ENCODE measurements around the gene EHBP1L1.

EHBP1L1 gene

DNA sequence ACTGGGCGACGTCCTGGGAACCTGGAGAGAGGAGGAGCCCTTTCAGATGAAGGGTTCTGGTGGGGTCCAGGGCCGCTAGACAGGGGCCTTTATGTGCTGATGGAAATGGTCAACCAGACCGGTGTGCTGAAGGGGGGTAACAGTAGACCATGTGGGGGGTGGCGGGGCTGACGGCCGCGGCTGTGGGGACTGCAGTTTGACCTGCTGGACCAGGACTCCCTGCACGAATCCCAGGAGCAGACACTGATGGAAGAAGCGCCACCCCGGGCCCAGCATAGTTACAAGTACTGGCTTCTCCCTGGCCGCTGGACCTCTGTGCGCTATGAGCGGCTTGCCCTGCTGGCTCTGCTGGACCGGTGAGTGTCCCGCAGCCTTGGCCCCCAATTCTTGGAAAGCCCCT lies 46.2 kb downstream of the EHBP1L1 start:
- no peak for DNase-seq (ENCODE audit: low spot score)
- TF ChIP-seq, protein P1, sequence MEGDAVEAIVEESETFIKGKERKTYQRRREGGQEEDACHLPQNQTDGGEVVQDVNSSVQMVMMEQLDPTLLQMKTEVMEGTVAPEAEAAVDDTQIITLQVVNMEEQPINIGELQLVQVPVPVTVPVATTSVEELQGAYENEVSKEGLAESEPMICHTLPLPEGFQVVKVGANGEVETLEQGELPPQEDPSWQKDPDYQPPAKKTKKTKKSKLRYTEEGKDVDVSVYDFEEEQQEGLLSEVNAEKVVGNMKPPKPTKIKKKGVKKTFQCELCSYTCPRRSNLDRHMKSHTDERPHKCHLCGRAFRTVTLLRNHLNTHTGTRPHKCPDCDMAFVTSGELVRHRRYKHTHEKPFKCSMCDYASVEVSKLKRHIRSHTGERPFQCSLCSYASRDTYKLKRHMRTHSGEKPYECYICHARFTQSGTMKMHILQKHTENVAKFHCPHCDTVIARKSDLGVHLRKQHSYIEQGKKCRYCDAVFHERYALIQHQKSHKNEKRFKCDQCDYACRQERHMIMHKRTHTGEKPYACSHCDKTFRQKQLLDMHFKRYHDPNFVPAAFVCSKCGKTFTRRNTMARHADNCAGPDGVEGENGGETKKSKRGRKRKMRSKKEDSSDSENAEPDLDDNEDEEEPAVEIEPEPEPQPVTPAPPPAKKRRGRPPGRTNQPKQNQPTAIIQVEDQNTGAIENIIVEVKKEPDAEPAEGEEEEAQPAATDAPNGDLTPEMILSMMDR (IDR thresholded peaks at IDR 0.05; ENCODE audit: extremely low read depth, missing control alignments), result no peak

GRCh38 chr11:65623177-65623576 lies 47.3 kb downstream of the EHBP1L1 start:
- TF ChIP-seq, protein P1 (IDR thresholded peaks at IDR 0.05; ENCODE audit: extremely low read depth, missing control alignments), result no peak
- no peak for DNase-seq (ENCODE audit: low spot score)

DNA sequence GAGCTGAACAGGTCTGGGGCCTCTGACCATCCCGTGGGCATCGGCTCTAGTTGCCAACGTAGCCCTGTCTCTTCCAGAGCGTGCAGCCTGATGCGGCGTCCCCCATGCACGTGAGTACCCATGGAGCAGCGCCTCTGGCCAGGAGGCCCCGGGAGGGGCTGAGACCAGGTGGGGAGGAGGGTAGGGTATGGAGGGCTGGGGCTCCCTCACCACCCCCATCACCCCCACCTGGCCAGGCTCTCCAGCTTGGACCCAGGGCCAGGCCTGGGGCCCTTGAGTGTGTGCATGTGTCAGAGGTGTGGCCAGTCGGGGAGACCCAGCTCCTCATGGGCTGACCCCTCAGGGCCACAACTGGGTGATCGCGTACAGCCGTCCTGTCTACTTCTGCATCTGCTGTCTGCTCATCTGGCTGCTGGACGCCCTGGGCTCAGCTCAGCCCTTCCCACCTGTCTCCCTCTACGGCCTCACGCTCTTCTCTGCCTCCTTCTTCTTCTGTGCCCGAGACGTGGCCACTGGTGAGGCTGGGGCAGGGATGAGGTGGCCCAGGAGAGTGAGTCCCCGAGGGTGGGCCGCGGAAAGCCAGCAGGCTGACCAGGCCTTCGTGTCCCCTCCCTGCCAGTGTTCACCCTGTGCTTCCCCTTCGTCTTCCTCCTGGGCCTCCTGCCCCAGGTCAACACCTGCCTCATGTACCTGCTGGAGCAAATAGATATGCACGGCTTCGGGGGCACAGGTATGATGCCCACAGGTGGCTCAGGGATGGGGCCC lies 48.2 kb downstream of the EHBP1L1 start:
- TF ChIP-seq, protein P1 (IDR thresholded peaks at IDR 0.05; ENCODE audit: extremely low read depth, missing control alignments), result no peak
- DNase-seq (ENCODE audit: low spot score), result no peak

DNA sequence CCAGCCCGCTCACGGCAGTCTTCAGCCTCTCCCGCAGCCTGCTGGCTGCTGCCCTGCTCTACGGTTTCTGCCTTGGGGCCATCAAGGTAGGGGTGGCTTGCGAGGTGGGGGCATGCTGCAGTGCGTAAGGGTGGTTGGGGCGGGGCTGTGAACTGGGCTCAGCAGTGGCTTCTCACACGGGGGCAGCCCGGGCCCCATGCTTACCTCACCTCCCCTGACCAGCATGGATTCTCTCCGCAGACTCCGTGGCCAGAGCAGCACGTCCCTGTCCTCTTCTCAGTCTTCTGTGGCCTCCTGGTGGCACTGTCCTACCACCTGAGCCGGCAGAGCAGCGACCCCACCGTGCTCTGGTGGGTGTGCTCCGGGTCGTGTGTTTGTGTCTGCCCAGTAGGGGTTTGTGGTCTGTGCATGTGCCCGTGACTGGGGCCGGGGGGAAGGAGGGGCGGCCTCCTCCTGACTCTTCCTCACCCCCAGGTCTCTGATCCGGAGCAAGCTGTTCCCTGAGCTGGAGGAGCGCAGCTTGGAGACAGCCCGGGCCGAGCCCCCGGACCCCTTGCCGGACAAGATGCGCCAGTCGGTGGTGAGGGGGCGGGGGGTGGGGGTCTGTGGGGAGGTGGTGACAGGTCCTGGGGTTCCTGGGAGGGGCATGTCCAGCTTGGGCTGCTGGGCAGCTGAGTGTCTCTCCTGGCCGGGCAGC lies 49.2 kb downstream of the EHBP1L1 start:
- no peak for DNase-seq (ENCODE audit: low spot score)
- TF ChIP-seq, protein P1 (IDR thresholded peaks at IDR 0.05; ENCODE audit: extremely low read depth, missing control alignments), result no peak

DNA sequence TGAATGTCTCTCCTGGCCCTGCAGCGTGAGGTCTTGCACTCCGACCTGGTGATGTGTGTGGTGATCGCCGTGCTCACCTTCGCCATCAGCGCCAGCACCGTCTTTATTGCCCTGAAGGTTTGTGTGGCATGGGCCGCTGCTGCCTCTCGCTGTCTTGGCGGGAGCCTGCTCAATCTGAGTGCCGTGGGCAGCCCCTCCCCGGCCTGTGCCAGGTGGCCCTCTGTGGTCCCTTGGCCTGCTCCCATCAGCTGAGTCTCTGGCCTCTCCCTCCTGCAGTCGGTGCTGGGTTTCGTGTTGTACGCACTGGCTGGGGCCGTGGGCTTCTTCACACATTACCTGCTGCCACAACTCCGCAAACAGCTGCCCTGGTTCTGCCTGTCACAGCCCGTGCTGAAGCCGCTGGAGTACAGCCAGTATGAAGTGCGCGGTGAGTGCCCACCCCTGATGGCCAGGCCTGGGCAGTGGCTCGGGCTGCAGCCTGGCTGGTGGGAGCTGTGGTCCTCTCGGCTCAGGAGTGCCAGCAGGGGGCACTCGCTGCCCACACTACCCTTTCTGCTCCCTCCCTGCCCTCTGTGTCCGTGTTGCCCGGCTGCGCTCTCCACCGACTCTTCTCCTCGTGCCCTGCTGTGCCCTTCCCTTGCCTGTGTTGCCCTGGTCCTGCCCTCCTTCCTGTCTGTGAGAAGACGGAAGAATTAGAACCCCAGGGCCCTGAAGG lies 49.9 kb downstream of the EHBP1L1 start:
- TF ChIP-seq, protein P1 (IDR thresholded peaks at IDR 0.05; ENCODE audit: extremely low read depth, missing control alignments), result peak; percentile 71
- peak; percentile 86 for DNase-seq (ENCODE audit: low spot score)

DNA sequence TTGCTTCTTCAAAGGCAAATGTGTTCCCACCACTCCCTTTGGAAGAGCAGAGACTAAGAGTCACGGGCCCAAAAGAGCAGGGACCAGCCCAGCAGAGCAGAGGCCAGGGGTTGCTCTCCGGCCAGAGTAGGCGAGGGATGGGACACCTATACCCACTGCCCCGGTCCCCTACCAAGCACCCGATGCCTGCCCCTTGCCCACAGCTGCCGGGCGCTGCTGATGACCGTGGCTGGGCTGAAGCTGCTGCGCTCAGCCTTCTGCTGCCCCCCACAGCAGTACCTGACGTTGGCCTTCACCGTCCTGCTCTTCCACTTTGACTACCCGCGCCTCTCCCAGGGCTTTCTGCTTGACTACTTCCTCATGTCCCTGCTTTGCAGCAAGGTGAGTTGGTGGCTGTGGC lies 51.3 kb downstream of the EHBP1L1 start:
- TF ChIP-seq, protein P1 (IDR thresholded peaks at IDR 0.05; ENCODE audit: extremely low read depth, missing control alignments), result no peak
- DNase-seq (ENCODE audit: low spot score), result no peak

- TF ChIP-seq, protein P1 (IDR thresholded peaks at IDR 0.05; ENCODE audit: extremely low read depth, missing control alignments), result no peak
- DNase-seq (ENCODE audit: low spot score), result no peak
Observed at GRCh38 chr11:65629579-65629978, 53.7 kb downstream of the EHBP1L1 start.
